ENCODE results near the gene MYH10. TPM values are rescaled to one million over a fixed set of nuclear protein-coding genes. Genes with fewer than 3 reads are reported as not detected.

The MYH10 gene
- total RNA-seq, 1 donor from 2014 or later: 270 TPM

DNA sequence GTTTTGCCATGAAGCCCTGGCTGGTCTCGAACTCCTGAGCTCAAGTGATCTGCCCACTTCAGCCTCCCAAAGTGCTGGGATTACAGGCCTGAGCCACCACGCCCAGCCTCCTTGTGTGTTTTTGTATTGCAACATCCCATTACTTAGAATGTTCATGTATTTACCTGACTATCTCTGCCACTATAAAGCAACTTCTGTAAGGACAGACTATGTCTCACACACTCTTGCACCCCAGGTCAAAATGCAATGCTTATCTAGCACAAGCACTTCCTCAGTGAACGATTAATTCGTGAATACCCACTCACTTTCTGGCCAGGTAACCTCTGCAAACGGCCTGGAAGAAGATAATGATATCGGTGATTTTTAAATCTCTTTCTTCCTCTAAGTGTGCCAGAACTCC lies 112.2 kb downstream of the MYH10 start:
- no peaks in the 10 kb centered on the region for H3K4me1 Mint-ChIP-seq
- DNase-seq (ENCODE audit: low read depth, low spot score): no peak
- no peak overlapping the region for H3K27ac Mint-ChIP-seq (ENCODE audit: unreplicated experiment)
- TF ChIP-seq, protein P1, sequence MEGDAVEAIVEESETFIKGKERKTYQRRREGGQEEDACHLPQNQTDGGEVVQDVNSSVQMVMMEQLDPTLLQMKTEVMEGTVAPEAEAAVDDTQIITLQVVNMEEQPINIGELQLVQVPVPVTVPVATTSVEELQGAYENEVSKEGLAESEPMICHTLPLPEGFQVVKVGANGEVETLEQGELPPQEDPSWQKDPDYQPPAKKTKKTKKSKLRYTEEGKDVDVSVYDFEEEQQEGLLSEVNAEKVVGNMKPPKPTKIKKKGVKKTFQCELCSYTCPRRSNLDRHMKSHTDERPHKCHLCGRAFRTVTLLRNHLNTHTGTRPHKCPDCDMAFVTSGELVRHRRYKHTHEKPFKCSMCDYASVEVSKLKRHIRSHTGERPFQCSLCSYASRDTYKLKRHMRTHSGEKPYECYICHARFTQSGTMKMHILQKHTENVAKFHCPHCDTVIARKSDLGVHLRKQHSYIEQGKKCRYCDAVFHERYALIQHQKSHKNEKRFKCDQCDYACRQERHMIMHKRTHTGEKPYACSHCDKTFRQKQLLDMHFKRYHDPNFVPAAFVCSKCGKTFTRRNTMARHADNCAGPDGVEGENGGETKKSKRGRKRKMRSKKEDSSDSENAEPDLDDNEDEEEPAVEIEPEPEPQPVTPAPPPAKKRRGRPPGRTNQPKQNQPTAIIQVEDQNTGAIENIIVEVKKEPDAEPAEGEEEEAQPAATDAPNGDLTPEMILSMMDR (conservative IDR thresholded peaks at IDR 0.05): no peak
- no peak overlapping the region for H3K4me3 Mint-ChIP-seq
- peaks cover 34% of the 10 kb centered on the region for H3K36me3 Mint-ChIP-seq (ENCODE audit: low read depth)
- H3K9me3 Mint-ChIP-seq: no peaks in the 10 kb centered on the region
- no peaks in the 10 kb centered on the region for H3K27me3 Mint-ChIP-seq (ENCODE audit: low read depth)

DNA sequence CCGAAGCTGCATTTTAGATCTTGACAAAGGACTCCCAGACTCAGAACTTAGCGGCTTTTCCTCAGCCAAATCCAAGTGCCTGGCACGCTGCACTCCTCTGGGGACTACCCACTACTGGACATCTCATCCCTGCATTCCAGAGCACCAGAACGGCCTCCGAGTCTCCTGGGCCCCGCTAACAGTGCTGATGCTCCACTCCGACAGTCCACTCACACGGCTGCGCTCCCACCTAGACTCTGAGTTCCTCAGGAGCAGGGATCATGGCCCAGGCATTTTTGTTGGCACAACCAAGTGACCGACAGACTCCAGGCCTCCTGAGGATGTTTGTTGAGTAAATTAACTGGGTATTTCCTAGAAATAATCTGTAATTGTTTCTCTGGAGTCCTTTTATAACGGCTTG lies 115.7 kb downstream of the MYH10 start:
- TF ChIP-seq, protein P1 (conservative IDR thresholded peaks at IDR 0.05): no peak
- no peak for DNase-seq (ENCODE audit: low read depth, low spot score)
- H3K9me3 Mint-ChIP-seq: no peaks in the 10 kb centered on the region
- H3K36me3 Mint-ChIP-seq (ENCODE audit: low read depth): peaks cover 34% of the 10 kb centered on the region
- no peaks in the 10 kb centered on the region for H3K27me3 Mint-ChIP-seq (ENCODE audit: low read depth)
- no peak overlapping the region for H3K4me3 Mint-ChIP-seq
- peak overlapping the region; percentile 37 for H3K27ac Mint-ChIP-seq (ENCODE audit: unreplicated experiment)
- no peaks in the 10 kb centered on the region for H3K4me1 Mint-ChIP-seq

DNA sequence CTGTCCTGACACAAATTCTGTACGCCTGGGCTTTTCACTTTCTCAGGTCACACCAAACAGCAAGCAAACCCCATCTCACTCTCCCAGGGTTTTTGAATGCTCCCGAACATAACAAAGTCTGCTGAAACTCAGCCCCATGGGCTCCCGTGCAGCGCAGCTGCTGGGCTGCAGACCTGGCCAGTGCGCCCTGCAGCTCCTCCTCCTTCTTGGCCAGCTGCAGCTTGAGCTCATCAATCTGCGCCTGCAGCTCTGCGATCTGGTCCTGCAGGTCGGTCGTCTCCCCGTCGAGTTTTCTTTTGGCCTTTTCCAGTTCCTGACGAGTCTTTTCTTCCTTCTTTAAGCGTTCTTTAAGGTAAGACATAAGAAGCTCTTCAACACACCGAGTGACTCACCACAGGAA lies 124.4 kb downstream of the MYH10 start:
- Mint-ChIP-seq H3K4me3 (no peak overlapping the region), H3K36me3 (ENCODE audit: low read depth) (peaks cover 31% of the 10 kb centered on the region), H3K27me3 (ENCODE audit: low read depth) (no peaks in the 10 kb centered on the region), H3K9me3 (no peaks in the 10 kb centered on the region), H3K27ac (ENCODE audit: unreplicated experiment) (no peak overlapping the region), H3K4me1 (no peaks in the 10 kb centered on the region)
- TF ChIP-seq, protein P1 (conservative IDR thresholded peaks at IDR 0.05): no peak
- DNase-seq (ENCODE audit: low read depth, low spot score): no peak

DNA sequence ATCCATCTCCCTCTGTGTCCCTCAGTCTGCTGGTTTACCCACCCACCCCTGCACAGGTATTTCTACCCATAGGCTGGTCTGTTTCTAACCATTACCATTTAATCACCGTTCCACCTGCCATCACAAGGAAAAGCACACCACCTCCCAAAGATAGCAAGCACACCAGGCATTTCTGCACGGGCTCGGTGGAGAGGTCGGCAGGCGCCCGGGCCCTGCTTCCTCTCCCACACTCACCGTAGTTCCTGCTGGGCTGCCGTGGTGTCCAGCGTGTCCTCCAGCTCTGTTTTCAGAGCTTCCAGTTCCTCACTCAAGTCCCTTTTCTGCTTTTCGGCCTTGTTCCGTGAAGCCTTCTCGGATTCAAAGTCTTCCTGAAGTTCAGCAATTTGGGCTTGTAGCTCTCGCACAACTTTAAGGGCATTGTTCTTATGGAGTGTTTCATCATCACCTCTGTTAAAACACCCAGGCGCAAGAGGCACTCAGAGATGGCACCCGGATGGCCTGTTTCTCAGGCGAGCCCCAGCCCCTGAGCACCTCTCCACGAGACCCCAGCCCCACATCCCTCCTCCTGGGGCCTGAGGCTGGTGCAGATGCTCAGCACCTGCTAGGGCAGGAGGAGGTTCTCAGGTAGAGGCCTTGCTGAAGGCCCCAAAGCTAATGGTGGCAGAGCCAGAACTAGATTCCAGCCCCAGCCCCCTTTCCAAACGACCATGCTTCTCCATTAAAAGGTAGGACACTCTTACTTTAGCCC lies 125.9 kb downstream of the MYH10 start:
- Mint-ChIP-seq H3K36me3 (ENCODE audit: low read depth) (peaks cover 37% of the 10 kb centered on the region), H3K9me3 (no peaks in the 10 kb centered on the region), H3K27ac (ENCODE audit: unreplicated experiment) (peak overlapping the region; percentile 43), H3K4me3 (no peak overlapping the region), H3K4me1 (no peaks in the 10 kb centered on the region), H3K27me3 (ENCODE audit: low read depth) (no peaks in the 10 kb centered on the region)
- no peak for DNase-seq (ENCODE audit: low read depth, low spot score)
- TF ChIP-seq, protein P1 (conservative IDR thresholded peaks at IDR 0.05): no peak

DNA sequence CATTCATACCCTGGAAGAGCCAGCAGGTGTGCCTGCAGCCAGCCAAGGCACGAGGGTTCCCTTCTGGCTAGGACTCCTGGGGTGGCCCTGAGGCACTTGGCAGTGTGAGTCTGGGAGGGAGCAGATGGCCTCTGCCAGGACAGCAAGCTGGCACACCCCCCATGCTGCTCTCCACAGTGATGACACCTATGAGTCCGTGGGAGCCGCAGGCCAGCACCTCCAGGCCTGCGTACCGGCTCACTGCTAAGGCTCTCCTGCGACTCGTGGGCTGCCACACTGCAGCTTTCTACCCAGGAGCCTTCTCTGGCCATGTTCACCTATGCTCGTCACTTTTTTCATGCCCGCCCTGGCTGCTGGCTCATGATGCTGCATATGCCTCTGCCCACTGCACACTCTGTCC lies 126.7 kb downstream of the MYH10 start:
- no peak for DNase-seq (ENCODE audit: low read depth, low spot score)
- TF ChIP-seq, protein P1 (conservative IDR thresholded peaks at IDR 0.05): no peak
- no peaks in the 10 kb centered on the region for H3K4me1 Mint-ChIP-seq
- H3K36me3 Mint-ChIP-seq (ENCODE audit: low read depth): peaks cover 32% of the 10 kb centered on the region
- no peaks in the 10 kb centered on the region for H3K9me3 Mint-ChIP-seq
- no peak overlapping the region for H3K27ac Mint-ChIP-seq (ENCODE audit: unreplicated experiment)
- H3K27me3 Mint-ChIP-seq (ENCODE audit: low read depth): no peaks in the 10 kb centered on the region
- no peak overlapping the region for H3K4me3 Mint-ChIP-seq
